AG04450 (cell line): ENCODE data around the gene TEKTIP1. TPM values are rescaled to one million over a fixed set of nuclear protein-coding genes. Genes with fewer than 3 reads are reported as not detected.

Experiments used
- CTCF ChIA-PET: fragments of 300-600, 350-600 bp; formaldehyde crosslinking; extraction: SDS; loops from one replicate; lab custom pipeline; 2022; ENCODE audit warnings: antibody characterized with exemption, inconsistent platforms; lab: Charles Lee
- POLR2A ChIA-PET: fragments of 350-600 bp; formaldehyde crosslinking; extraction: SDS; loops from one replicate; lab custom pipeline; 2021; ENCODE audit warnings: antibody characterized with exemption, inconsistent platforms; lab: Yijun Ruan, JAX
- DNase-seq: peaks from one replicate; pipeline ENCODE4 v3.0.0-alpha.2; 2011; ENCODE audit warnings: low read depth, low spot score
- H3K27ac ChIP-seq: one replicate; pipeline ENCODE4 v1.5.1; 2012; ENCODE audit warnings: low read depth, low read length, control low read depth
- H3K27me3 ChIP-seq: one replicate; pipeline ENCODE4 v1.6.0; 2012; ENCODE audit warnings: low read length; ENCODE audit not compliant: control insufficient read depth, insufficient read depth
- H3K4me3 ChIP-seq: 2 replicates; pipeline ENCODE4 v1.5.1; 2011; ENCODE audit warnings: mild to moderate bottlenecking, low read depth, low read length, control low read depth
- H3K9me3 ChIP-seq: 2 replicates; pipeline ENCODE4 v1.5.1; 2012; ENCODE audit warnings: low read length; ENCODE audit not compliant: control insufficient read depth, insufficient read depth
- polyA plus RNA-seq: library from polyadenylated mRNA; depleted of rRNA; stranded (reverse); fragments of >200 nt; gene quantifications from 2 replicates; pipeline ENCODE4 v1.2.3, GENCODE V29; 2011
- TF ChIP-seq, protein P1 (sequence below): IDR thresholded peaks from 2 replicates; pipeline ENCODE4 v1.5.1; 2011; ENCODE audit warnings: low read depth, low read length, control low read depth, inconsistent platforms

Gene TEKTIP1
- polyA plus RNA-seq, 1 experiment: not detected

DNA sequence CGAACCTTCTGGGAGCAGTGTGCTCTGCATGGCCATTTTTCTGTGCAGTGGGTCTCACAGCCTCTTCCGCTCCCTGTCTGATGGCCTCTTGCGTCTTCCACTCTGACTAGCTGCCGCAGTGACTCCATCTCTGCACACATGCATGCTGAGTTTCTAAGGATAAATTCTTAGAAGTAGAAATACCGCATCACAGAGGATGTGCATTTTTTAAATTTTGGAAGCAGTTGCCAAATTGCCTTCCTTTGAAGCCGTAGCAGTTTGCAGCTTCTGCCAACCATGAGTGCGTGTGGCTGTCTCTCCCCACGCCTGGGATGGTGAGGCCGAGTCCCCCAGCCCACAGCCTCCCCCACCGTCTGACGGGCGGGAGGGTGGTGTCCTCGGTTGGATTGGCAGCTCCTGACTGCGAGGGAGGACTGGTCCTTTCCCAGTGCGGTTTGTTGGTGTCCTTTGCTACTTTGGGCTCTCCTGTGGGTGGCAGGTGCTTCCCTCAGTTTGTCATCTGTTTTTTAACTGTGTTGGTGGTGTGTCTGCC lies 23.0 kb upstream of the TEKTIP1 start:
- H3K4me3 ChIP-seq: no peak overlapping the region
- no peaks in the 10 kb centered on the region; the same call in 1 of the 2 replicates for H3K9me3 ChIP-seq
- ChIA-PET POLR2A (interaction anchor here (1.3 kb wide), 1 partner anchor 30 kb away, joined by 3 read pairs; no protein-coding TSS in a partner anchor), CTCF (interaction anchor here (0.7 to 1.4 kb wide), 2 partner anchors 23 to 190 kb away, joined by 3 to 5 read pairs; partner anchors contain the start of gene TEKTIP1)
- TF ChIP-seq, protein P1, sequence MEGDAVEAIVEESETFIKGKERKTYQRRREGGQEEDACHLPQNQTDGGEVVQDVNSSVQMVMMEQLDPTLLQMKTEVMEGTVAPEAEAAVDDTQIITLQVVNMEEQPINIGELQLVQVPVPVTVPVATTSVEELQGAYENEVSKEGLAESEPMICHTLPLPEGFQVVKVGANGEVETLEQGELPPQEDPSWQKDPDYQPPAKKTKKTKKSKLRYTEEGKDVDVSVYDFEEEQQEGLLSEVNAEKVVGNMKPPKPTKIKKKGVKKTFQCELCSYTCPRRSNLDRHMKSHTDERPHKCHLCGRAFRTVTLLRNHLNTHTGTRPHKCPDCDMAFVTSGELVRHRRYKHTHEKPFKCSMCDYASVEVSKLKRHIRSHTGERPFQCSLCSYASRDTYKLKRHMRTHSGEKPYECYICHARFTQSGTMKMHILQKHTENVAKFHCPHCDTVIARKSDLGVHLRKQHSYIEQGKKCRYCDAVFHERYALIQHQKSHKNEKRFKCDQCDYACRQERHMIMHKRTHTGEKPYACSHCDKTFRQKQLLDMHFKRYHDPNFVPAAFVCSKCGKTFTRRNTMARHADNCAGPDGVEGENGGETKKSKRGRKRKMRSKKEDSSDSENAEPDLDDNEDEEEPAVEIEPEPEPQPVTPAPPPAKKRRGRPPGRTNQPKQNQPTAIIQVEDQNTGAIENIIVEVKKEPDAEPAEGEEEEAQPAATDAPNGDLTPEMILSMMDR: no peak
- peak overlapping the region; percentile 2 for H3K27ac ChIP-seq
- H3K27me3 ChIP-seq: no peaks in the 10 kb centered on the region
- DNase-seq: no peak

GRCh38 chr19:3516675-3517207 lies 22.2 kb upstream of the TEKTIP1 start:
- no peak for DNase-seq
- H3K4me3 ChIP-seq: no peak overlapping the region
- CTCF ChIA-PET: interaction anchor here (1.2 to 1.4 kb wide), 2 partner anchors 30 to 190 kb away, joined by 3 to 5 read pairs; no protein-coding TSS in a partner anchor
- H3K27ac ChIP-seq: no peak overlapping the region
- H3K27me3 ChIP-seq: no peaks in the 10 kb centered on the region
- TF ChIP-seq, protein P1: no peak
- POLR2A ChIA-PET: no interaction called here
- no peaks in the 10 kb centered on the region; the same call in 1 of the 2 replicates for H3K9me3 ChIP-seq

DNA sequence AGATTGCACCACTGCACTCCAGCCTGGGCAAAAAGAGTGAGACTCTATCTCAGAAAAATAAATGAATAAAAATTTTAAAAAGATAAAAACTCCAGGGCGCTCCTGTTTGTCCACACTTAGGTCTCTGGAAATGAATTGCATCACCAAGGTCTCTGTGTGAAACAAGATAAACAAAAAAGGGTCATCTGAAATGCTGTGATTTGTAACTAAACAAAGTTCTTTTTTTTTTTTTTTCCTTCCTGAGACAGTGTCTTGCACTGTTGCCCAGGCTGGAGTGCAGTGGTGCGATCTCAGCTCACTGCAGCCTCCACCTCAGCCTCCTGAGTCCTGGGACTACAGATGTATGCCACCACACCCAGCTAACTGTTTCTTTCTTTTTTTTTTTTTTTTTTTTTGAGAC lies 21.3 kb upstream of the TEKTIP1 start:
- no peak for DNase-seq
- Histone ChIP-seq H3K27me3 (no peaks in the 10 kb centered on the region), H3K9me3 (no peaks in the 10 kb centered on the region; the same call in 1 of the 2 replicates), H3K27ac (no peak overlapping the region), H3K4me3 (no peak overlapping the region)
- ChIA-PET POLR2A (interaction anchor here (0.6 to 0.7 kb wide), 4 partner anchors 96 to 1791 kb away, joined by 3 to 10 read pairs (median 4); no protein-coding TSS in a partner anchor), CTCF (interaction anchor here (1.2 to 1.3 kb wide), 2 partner anchors 29 to 32 kb away, joined by 3 to 7 read pairs; no protein-coding TSS in a partner anchor)
- TF ChIP-seq, protein P1: no peak

GRCh38 chr19:3518255-3518654 lies 20.7 kb upstream of the TEKTIP1 start:
- CTCF ChIA-PET: interaction anchor here (1.2 to 1.3 kb wide), 2 partner anchors 28 to 33 kb away, joined by 3 to 7 read pairs; no protein-coding TSS in a partner anchor
- TF ChIP-seq, protein P1: no peak
- no peaks in the 10 kb centered on the region for H3K27me3 ChIP-seq
- no peak overlapping the region for H3K27ac ChIP-seq
- DNase-seq: no peak
- H3K9me3 ChIP-seq: no peaks in the 10 kb centered on the region; the same call in 1 of the 2 replicates
- POLR2A ChIA-PET: interaction anchor here (0.6 to 0.7 kb wide), 2 partner anchors 1251 to 1791 kb away, joined by 4 to 10 read pairs; no protein-coding TSS in a partner anchor
- H3K4me3 ChIP-seq: no peak overlapping the region

DNA sequence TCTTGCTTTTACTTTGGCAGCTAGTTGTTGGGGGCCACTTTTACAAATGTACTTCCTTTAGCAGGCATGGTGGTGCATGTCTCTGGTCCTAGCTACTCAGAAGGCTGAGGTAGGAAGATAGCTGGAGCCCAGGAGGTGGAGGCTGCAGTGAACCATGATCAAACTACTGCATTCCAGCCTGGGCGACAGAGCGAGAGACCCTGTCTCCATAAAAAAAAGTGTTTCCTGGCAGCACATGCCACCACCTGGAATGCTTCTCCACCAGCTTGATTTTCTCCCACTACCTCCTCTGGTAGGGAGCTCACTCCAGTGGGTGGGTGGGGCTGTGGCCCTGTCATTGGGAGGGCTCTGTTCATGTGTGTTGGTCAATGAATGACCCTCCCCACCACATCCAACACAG lies 20.3 kb upstream of the TEKTIP1 start:
- DNase-seq: no peak
- H3K27me3 ChIP-seq: no peaks in the 10 kb centered on the region
- H3K9me3 ChIP-seq: no peaks in the 10 kb centered on the region; the same call in 1 of the 2 replicates
- ChIA-PET CTCF (interaction anchor here (1.3 kb wide), 1 partner anchor 33 kb away, joined by 7 read pairs; no protein-coding TSS in a partner anchor), POLR2A (no interaction called here)
- TF ChIP-seq, protein P1: no peak
- no peak overlapping the region for H3K4me3 ChIP-seq
- no peak overlapping the region for H3K27ac ChIP-seq
